NT2/D1 (cell line): ENCODE data around the gene LDLRAD4.

Source experiments
- DNase-seq: peaks from one replicate; pipeline ENCODE4 v3.0.0-alpha.2; 2011; ENCODE audit warnings: low read depth, low spot score
- H3K27me3 ChIP-seq: 2 replicates; pipeline ENCODE4 v1.6.0; 2011; ENCODE audit warnings: mild to moderate bottlenecking; ENCODE audit not compliant: insufficient read length, insufficient read depth
- H3K36me3 ChIP-seq: 2 replicates; pipeline ENCODE4 v1.6.1; 2011; ENCODE audit warnings: mild to moderate bottlenecking, low read length, mixed read lengths; ENCODE audit not compliant: insufficient read depth, insufficient read length
- H3K4me1 ChIP-seq: 2 replicates; pipeline ENCODE4 v1.5.1; 2011; ENCODE audit not compliant: insufficient read depth, insufficient read length
- H3K4me3 ChIP-seq: 2 replicates; pipeline ENCODE4 v1.5.1; 2011; ENCODE audit warnings: low read depth; ENCODE audit not compliant: insufficient read length
- H3K9ac ChIP-seq: 2 replicates; pipeline ENCODE4 v1.6.0; 2011; ENCODE audit warnings: low read depth; ENCODE audit not compliant: insufficient read length
- H3K9me3 ChIP-seq: 2 replicates; pipeline ENCODE4 v1.5.1; 2011; ENCODE audit warnings: mild to moderate bottlenecking, low read length; ENCODE audit not compliant: insufficient read depth
- SUZ12 ChIP-seq: IDR thresholded peaks from 2 replicates; pipeline ENCODE4 v1.6.1; 2011; ENCODE audit not compliant: insufficient read length, insufficient read depth; ENCODE audit errors: extremely low read depth
- YY1 ChIP-seq: IDR thresholded peaks from 2 replicates; pipeline ENCODE4 v1.6.1; 2011; ENCODE audit not compliant: insufficient read length, insufficient read depth
- ZNF274 ChIP-seq: IDR thresholded peaks from 2 replicates; pipeline ENCODE4 v1.6.1; 2011; ENCODE audit warnings: mild to moderate bottlenecking, low read depth, low read length

Gene LDLRAD4

DNA sequence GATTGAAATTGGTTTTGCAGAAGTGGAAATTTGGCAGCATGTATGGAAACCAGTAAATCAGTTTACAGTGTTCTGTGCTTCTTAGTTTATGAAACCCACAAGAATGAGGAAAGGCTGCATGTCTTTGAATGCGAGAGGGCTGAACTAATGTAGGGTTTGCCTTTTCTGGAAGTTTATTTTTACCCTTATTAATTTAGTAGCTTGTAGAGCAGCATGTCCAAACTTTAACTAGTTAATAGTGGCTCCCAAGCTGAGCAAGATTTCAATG lies 50.4 kb downstream of the LDLRAD4 start:
- H3K4me1 ChIP-seq: peaks cover 15% of the 10 kb centered on the region
- H3K9ac ChIP-seq: peak overlapping the region; percentile 21
- no peaks in the 10 kb centered on the region for H3K27me3 ChIP-seq
- TF ChIP-seq YY1 (no peak), ZNF274 (no peak), SUZ12 (no peak)
- H3K9me3 ChIP-seq: no peaks in the 10 kb centered on the region
- H3K4me3 ChIP-seq: no peak overlapping the region
- H3K36me3 ChIP-seq: no peaks in the 10 kb centered on the region
- DNase-seq: no peak

DNA sequence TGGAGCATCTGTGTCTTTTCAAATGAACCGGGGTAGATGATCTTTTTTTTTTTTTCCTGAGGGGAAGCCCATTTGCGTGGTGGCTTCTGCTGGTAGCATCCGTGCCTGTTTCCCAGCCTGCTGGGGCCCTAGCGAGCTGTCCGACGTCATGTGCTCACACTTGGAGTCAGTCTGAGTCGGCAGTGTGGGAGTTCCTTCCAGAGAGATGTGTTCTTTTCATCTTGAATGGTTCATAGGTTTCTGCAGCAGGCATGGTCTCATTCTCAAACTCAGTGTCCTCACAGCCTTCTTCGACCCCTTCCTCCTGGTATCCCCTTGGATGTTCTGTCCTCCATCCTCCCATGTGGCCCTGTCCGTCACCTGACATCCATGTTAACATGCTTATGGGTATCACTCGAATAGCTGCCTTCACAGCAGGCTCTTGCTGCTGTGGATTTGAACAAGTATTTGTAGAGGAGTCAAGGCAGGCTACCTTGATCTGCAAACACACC lies 51.0 kb downstream of the LDLRAD4 start:
- TF ChIP-seq SUZ12 (no peak), YY1 (no peak), ZNF274 (no peak)
- H3K36me3 ChIP-seq: no peaks in the 10 kb centered on the region
- H3K4me1 ChIP-seq: peaks cover 15% of the 10 kb centered on the region
- H3K27me3 ChIP-seq: no peaks in the 10 kb centered on the region
- DNase-seq: no peak
- H3K9me3 ChIP-seq: no peaks in the 10 kb centered on the region
- no peak overlapping the region for H3K9ac ChIP-seq
- H3K4me3 ChIP-seq: no peak overlapping the region

DNA sequence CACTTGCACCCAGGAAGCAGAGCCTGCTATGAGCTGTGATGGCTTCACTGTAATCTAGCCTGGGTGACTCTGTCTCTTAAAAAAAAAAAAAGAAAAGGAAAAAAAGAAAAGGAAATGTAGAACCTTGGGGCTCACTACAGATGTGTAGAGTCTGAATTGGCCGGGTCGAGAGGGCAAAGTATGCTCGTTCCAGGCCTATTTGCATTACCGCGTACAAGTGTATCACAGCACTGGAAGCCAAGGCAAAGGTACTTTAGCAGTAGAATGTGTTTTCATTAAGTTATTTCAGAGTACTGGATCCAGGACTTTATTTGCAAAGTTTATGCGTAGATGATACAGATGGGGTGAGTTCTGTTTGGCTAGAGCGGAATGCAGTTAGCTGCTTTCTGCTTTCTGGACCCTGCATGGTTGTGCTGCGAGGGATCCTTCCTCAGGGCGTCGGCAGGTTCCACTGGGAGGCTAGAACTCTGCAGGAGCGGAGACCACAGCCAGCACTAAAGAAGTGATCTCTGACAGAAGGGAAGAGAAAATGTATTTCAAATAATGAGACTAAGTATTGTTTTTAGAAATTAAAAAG lies 51.8 kb downstream of the LDLRAD4 start:
- Histone ChIP-seq H3K4me1 (peaks cover 13% of the 10 kb centered on the region), H3K36me3 (no peaks in the 10 kb centered on the region), H3K9ac (no peak overlapping the region), H3K4me3 (no peak overlapping the region), H3K9me3 (no peaks in the 10 kb centered on the region), H3K27me3 (no peaks in the 10 kb centered on the region)
- TF ChIP-seq SUZ12 (no peak), ZNF274 (no peak), YY1 (no peak)
- no peak for DNase-seq

DNA sequence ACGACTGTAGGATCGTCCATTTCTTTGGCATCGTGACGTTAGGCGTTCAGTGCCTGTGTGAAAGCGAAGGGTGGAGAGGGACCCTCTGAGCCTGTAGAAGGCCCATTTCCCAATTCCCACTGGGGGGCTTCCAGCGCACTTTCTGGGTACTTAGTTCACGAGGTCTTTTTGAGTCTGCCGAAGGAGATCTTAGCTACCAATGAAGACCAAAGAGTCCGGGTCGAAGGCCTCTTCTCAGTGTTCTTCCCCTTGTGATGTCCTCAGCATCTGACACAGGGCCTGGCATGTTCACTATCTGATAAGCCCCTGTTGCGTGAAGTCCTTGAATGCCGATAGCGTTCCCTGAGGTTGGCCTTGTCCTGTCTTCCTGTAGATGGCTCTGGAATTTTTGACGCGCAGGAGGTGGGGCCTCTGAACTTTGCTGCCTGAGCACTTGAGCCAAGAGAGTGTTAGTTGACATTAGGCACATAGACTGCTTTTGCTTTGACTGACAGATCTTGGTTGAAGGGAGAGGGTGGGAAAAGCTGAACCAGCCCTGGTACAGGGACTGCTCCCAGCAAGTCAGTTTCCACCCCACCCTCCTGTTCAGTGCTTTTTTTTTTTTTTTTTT lies 52.8 kb downstream of the LDLRAD4 start:
- Histone ChIP-seq H3K9me3 (no peaks in the 10 kb centered on the region), H3K9ac (no peak overlapping the region), H3K27me3 (no peaks in the 10 kb centered on the region), H3K4me1 (peaks cover 12% of the 10 kb centered on the region), H3K4me3 (no peak overlapping the region), H3K36me3 (no peaks in the 10 kb centered on the region)
- TF ChIP-seq YY1: no peak
- TF ChIP-seq ZNF274: no peak
- TF ChIP-seq SUZ12: no peak
- no peak for DNase-seq

DNA sequence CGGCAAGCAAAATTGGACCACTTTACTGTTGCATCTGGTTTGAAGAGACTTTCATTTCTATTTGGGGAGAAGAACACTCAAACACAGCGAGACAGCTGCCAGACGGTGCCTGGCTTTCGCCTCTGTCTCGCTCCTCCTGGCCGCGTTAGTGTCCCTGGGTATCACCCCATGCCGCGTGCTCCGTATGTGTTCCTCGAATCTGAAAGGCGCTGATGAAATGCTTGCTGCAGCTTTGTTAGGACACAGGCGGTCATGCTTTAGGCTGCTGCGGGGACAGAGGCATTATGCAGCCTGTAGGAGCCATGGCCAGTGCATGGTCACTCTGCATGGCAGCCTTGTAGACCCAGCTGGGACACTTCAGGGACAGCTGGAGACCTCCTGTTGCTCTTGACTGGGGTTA lies 53.9 kb downstream of the LDLRAD4 start:
- TF ChIP-seq YY1: no peak
- TF ChIP-seq SUZ12: no peak
- TF ChIP-seq ZNF274: no peak
- H3K36me3 ChIP-seq: no peaks in the 10 kb centered on the region
- H3K9me3 ChIP-seq: no peaks in the 10 kb centered on the region
- no peak overlapping the region for H3K9ac ChIP-seq
- no peak for DNase-seq
- peaks cover 10% of the 10 kb centered on the region for H3K4me1 ChIP-seq
- no peak overlapping the region for H3K4me3 ChIP-seq
- H3K27me3 ChIP-seq: no peaks in the 10 kb centered on the region

DNA sequence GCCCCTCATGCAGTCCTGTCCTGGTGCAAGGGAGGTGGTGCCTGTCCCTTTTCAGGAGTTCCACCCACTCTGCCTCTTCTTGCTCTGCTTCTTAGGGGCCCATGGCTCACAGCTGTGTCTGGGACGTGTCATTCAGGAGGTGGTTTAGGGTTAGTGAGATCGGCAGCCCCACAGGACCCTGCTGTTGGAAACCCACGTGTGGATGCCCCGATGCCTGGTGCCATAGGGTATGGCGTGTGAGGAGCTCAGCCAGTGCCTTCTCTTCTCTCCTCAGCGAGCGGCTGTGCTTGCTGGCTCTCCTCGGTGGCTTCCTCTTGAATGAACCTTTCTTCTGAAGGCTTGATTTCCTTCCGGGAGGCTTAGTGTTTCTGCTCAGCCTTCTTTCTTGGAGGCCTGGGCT lies 55.2 kb downstream of the LDLRAD4 start:
- no peak for DNase-seq
- Histone ChIP-seq H3K27me3 (no peaks in the 10 kb centered on the region), H3K9me3 (no peaks in the 10 kb centered on the region), H3K9ac (no peak overlapping the region), H3K4me3 (no peak overlapping the region), H3K4me1 (peaks cover 10% of the 10 kb centered on the region), H3K36me3 (no peaks in the 10 kb centered on the region)
- TF ChIP-seq ZNF274 (no peak), YY1 (no peak), SUZ12 (no peak)

DNA sequence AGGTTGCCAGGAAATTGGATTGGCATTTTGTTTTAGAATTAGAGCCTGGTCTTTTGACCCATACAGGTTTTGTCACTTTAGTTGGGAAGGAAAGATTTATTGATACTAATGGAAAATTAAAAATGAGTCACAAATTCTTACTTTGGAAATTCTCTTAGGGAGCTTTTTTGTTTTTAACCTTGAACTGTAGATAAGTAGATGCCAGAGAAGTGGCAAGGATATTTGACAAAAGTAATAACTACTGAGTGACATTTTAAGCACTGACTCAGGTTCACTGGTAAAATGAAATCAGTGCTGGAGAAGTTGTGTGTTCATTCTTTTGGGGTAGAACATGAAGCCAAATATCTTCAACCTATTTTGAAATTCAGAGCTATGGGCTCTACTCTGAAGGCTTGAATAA lies 56.5 kb downstream of the LDLRAD4 start:
- no peak overlapping the region for H3K9ac ChIP-seq
- DNase-seq: no peak
- H3K4me3 ChIP-seq: no peak overlapping the region
- TF ChIP-seq ZNF274: no peak
- no peak for TF ChIP-seq YY1
- TF ChIP-seq SUZ12: no peak
- H3K4me1 ChIP-seq: peaks cover 8% of the 10 kb centered on the region
- no peaks in the 10 kb centered on the region for H3K36me3 ChIP-seq
- H3K9me3 ChIP-seq: no peaks in the 10 kb centered on the region
- no peaks in the 10 kb centered on the region for H3K27me3 ChIP-seq
